ENCODE results near the gene TUBA4A.

DNA sequence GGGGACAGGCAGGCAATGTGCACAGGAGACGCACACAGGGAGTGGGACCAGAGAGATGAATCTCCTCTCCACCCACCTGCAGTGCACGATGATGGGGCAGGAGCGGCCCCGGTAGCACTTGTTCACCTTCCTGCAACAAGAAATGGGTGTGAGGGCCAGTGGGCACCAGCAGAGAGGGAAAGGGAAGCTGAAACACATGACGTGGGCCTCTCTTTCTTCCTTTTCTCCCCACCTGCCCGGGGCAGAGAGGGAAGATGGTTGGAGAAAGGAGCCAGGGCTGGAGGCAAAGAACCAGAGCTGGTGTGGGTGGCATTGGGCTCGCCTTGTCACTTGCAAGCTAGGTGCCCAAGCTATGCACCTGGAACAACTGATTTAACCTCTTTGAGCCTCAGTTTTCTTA, 37.7 kb upstream of the TUBA4A start:
- TF ChIP-seq JUN (CRISPR knock-in tag; IDR thresholded peaks at IDR 0.05): no peak
- TF ChIP-seq, protein P1, sequence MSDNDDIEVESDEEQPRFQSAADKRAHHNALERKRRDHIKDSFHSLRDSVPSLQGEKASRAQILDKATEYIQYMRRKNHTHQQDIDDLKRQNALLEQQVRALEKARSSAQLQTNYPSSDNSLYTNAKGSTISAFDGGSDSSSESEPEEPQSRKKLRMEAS (CRISPR knock-in tag; IDR thresholded peaks at IDR 0.05): no peak
- TF ChIP-seq, protein P2, sequence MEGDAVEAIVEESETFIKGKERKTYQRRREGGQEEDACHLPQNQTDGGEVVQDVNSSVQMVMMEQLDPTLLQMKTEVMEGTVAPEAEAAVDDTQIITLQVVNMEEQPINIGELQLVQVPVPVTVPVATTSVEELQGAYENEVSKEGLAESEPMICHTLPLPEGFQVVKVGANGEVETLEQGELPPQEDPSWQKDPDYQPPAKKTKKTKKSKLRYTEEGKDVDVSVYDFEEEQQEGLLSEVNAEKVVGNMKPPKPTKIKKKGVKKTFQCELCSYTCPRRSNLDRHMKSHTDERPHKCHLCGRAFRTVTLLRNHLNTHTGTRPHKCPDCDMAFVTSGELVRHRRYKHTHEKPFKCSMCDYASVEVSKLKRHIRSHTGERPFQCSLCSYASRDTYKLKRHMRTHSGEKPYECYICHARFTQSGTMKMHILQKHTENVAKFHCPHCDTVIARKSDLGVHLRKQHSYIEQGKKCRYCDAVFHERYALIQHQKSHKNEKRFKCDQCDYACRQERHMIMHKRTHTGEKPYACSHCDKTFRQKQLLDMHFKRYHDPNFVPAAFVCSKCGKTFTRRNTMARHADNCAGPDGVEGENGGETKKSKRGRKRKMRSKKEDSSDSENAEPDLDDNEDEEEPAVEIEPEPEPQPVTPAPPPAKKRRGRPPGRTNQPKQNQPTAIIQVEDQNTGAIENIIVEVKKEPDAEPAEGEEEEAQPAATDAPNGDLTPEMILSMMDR (IDR thresholded peaks at IDR 0.05): no peak
- no peak for TF ChIP-seq FOXP1 (CRISPR knock-in tag; IDR thresholded peaks at IDR 0.05; ENCODE audit: borderline replicate concordance)
- no peak for TF ChIP-seq SMAD4 (CRISPR knock-in tag; IDR thresholded peaks at IDR 0.05)
- TF ChIP-seq ZNF317 (CRISPR knock-in tag; IDR thresholded peaks at IDR 0.05; ENCODE audit: borderline replicate concordance, low read depth): no peak
- TF ChIP-seq, protein P3, sequence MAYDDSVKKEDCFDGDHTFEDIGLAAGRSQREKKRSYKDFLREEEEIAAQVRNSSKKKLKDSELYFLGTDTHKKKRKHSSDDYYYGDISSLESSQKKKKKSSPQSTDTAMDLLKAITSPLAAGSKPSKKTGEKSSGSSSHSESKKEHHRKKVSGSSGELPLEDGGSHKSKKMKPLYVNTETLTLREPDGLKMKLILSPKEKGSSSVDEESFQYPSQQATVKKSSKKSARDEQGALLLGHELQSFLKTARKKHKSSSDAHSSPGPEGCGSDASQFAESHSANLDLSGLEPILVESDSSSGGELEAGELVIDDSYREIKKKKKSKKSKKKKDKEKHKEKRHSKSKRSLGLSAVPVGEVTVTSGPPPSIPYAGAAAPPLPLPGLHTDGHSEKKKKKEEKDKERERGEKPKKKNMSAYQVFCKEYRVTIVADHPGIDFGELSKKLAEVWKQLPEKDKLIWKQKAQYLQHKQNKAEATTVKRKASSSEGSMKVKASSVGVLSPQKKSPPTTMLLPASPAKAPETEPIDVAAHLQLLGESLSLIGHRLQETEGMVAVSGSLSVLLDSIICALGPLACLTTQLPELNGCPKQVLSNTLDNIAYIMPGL (CRISPR knock-in tag; IDR thresholded peaks at IDR 0.05): no peak
- TF ChIP-seq NR3C1 (CRISPR knock-in tag; conservative IDR thresholded peaks at IDR 0.05; ENCODE audit: low read depth): no peak
- TF ChIP-seq, protein P4, sequence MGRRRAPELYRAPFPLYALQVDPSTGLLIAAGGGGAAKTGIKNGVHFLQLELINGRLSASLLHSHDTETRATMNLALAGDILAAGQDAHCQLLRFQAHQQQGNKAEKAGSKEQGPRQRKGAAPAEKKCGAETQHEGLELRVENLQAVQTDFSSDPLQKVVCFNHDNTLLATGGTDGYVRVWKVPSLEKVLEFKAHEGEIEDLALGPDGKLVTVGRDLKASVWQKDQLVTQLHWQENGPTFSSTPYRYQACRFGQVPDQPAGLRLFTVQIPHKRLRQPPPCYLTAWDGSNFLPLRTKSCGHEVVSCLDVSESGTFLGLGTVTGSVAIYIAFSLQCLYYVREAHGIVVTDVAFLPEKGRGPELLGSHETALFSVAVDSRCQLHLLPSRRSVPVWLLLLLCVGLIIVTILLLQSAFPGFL (CRISPR knock-in tag; IDR thresholded peaks at IDR 0.05; ENCODE audit: borderline replicate concordance): no peak
- TF ChIP-seq, protein P5, sequence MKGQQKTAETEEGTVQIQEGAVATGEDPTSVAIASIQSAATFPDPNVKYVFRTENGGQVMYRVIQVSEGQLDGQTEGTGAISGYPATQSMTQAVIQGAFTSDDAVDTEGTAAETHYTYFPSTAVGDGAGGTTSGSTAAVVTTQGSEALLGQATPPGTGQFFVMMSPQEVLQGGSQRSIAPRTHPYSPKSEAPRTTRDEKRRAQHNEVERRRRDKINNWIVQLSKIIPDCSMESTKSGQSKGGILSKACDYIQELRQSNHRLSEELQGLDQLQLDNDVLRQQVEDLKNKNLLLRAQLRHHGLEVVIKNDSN (CRISPR knock-in tag; IDR thresholded peaks at IDR 0.05): no peak
- TF ChIP-seq, protein P6, sequence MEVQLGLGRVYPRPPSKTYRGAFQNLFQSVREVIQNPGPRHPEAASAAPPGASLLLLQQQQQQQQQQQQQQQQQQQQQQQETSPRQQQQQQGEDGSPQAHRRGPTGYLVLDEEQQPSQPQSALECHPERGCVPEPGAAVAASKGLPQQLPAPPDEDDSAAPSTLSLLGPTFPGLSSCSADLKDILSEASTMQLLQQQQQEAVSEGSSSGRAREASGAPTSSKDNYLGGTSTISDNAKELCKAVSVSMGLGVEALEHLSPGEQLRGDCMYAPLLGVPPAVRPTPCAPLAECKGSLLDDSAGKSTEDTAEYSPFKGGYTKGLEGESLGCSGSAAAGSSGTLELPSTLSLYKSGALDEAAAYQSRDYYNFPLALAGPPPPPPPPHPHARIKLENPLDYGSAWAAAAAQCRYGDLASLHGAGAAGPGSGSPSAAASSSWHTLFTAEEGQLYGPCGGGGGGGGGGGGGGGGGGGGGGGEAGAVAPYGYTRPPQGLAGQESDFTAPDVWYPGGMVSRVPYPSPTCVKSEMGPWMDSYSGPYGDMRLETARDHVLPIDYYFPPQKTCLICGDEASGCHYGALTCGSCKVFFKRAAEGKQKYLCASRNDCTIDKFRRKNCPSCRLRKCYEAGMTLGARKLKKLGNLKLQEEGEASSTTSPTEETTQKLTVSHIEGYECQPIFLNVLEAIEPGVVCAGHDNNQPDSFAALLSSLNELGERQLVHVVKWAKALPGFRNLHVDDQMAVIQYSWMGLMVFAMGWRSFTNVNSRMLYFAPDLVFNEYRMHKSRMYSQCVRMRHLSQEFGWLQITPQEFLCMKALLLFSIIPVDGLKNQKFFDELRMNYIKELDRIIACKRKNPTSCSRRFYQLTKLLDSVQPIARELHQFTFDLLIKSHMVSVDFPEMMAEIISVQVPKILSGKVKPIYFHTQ (CRISPR knock-in tag; IDR thresholded peaks at IDR 0.05): no peak
- TF ChIP-seq TEAD4 (CRISPR knock-in tag; IDR thresholded peaks at IDR 0.05): no peak
- TF ChIP-seq, protein P7, sequence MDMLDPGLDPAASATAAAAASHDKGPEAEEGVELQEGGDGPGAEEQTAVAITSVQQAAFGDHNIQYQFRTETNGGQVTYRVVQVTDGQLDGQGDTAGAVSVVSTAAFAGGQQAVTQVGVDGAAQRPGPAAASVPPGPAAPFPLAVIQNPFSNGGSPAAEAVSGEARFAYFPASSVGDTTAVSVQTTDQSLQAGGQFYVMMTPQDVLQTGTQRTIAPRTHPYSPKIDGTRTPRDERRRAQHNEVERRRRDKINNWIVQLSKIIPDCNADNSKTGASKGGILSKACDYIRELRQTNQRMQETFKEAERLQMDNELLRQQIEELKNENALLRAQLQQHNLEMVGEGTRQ (CRISPR knock-in tag; IDR thresholded peaks at IDR 0.05): no peak

Data from WTC11 (cell line).